NCI-H187 treated with DMSO at 0.1 percent for 48 hours (cell line): ENCODE measurements around the gene PIP5K1C.

ENCODE experiments used
- DNase-seq: peaks from one replicate; lab custom pipeline; 2025; lab: John Stamatoyannopoulos, UW

The PIP5K1C gene

DNA sequence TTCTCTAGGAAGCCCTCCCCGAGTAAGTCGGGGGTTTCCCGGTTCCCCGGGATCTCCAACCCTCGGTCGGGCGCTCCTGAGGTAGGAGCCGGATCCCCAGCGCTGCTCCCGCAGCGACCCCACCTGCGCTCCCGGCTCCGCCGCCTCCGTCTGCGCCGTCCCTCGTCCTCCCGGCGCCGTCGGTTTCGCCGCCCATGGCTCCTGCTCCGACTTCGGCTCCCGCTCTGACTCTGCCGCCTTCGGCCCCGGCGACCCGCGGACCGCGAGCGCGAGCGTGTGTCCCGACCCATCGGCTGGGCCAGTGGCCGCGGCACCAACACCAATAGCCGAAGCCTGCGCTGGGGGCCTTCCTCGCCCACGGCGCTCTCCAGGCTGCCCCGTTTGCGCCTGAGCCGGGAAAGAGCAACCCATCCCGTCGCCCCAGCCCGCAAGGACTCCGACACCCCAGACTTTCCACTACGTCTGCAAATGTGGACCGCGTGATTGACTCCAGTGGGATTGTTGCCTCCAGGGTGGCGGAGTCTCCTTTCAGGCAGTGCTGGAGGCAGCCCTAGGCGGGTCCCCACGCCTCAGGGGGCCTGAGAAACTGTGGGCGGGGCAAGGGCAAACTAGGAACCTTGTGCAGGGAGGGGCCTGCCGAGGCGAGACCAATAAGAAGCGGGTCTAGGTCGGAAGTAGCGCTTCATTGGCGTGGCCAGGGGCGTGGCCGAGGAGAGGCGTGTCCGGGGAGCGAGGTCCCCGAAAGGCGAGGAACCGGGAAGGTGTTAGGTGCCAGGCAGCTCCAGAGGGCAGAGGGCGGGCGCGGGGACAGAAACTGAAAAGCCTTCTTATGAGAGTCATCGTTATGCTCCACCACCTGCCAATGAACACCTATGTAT, 73.6 kb downstream of the PIP5K1C start, which contains the start of gene CACTIN:
Gene CACTIN (minus strand): TSS at position 318 of the 878 bp plus-strand sequence. CDS start 28 bp downstream, at position 290.
- peak; percentile 96 for DNase-seq

DNA sequence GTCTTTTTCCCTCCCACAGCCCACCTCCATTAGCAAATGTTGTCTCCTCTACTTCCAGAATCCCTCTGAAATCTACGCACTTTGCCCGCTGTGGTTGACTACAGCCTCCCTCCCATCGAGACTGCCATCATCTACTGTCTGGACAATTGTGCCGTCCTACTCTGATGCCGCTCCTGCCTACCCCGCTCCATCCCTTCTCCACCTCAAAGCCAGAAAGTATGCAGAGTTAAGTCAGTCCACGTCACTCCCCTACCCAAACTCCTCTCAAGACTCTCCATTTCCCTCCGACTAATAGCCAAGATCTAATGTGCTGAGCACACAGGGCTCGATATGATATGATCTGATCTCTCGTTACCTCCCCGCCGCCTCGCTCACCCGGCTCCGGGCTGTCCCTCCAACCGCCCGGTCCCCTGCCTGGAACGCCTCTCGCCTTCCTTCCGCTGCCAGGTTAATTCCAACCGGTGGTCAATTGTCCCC, 74.2 kb downstream of the PIP5K1C start:
- no peak for DNase-seq

DNA sequence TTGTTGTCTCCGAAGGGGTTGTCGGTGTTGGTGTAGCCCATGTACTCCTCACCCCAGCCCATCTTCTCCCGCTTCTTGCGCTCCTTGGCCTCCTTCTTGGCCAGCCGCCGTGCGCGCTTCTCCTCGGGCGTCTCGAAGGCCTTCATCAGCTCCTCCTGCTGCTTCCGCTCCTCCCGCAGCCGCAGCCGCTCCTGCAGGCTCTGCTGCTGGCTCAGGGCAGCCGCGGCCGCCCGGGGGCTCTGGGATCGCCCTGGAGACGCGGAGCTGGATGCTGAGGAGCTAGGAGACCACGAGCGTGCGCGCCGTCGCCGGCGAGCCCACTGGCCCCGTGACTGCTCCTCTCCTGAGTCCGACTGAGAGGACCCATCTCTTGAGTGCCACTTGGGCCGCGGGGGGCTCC, 76.6 kb downstream of the PIP5K1C start:
- no peak for DNase-seq

DNA sequence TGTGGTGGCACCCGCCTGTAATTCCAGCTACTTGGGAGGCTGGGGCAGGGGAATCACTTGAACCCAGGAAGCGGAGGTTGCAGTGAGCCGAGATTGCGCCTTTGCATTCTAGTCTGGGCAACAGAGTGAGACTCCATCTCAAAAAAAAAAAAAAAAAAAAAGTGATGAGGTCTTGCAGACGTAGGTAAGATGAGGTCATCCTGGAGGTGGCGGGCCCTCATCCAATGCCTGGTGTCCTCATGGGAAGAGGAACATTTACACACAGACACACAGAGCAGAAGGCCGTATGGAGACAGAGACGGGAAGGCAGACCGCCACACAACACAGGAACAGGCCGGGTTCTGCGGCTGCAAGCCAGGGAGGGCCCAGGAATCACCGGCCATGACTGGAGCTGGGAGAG, 78.0 kb downstream of the PIP5K1C start:
- no peak for DNase-seq

DNA sequence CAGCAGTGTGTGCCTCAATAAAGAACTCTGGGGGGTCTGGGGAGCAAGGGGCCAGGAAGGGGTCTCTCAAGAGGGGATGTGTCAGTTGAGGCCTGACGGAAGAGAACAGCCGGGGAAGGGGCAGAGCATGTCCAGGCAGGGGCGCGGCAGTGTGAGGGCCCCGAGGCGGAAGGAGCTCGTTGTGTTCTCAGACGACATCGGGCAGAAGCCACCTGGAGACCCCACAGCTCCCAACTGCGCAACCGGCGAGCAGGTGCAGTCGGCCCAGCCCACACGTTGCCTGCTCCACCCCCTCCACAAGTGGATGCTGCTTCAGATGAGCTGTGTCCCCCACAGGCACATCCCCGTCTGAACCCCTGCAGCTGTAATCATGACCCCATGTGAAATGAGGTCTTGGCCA, 78.6 kb downstream of the PIP5K1C start:
- DNase-seq = no peak

DNA sequence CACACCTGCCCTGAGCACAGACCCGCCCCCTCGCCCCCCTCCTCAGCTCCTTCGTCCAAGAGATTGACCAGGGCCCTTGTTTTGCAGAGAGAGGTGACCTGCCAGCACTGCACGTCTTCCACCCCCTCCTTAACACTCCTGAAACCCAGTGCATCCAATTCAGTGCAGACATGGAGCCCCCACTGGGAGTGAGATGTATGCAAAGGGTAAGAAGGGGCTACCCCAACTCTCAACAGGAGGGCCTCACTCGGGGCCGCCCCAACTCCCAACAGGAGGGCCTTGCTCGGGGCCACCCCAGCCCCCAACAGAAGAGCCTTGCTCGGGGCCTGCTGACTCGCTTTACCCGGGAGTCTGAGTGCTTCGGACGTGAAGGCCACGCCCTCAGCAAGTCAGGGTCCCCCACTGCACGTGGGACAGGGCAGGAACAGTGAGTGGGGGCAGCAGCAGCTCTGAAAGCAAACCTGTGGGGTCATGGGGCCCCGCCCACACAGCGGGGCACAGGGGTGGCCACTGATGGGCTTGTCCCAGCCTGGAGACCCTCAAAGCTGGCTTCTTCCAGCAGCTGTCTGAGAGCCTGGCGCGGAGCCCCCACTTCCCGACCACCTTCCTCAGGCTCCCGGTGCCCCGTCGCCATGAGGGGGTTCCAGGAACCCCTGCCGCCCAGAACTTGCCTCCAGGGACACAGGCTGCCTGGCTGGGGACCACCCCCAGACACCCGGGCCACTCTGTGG, 79.3 kb downstream of the PIP5K1C start:
- no peak for DNase-seq

DNA sequence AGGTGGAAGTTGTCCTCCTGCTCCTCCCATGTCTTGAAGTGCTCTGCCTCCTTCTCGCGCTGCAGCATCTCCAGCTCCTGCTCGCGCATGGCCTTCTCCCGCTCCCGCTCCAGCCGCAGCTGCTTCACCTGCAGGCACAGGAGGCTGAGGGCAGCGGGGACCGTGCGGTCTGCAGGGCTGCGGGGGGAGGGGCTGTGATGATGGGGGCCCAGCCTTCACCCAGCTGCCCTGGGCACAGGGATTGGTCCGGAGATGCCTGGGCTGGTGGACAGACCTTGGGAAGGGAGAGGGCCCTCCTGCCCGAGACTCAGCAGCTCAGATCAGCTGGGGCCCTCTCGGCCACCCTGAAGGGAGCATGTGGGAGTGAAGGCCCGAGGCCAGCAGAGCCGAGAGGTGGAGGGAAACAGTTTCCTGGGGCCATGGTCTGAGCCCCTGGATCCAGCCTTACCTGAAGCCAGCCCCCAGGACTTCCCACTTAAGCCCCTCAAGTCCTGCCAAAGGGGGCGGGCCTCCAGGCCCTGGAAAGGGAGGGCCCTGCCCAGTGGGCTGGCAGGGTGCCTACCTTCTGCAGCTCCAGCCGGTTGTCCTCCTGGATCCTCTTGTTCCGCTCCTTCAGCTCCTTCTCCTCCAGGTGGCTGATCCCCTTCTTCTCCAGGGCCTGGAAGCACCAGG, 80.0 kb downstream of the PIP5K1C start:
- DNase-seq = no peak

DNA sequence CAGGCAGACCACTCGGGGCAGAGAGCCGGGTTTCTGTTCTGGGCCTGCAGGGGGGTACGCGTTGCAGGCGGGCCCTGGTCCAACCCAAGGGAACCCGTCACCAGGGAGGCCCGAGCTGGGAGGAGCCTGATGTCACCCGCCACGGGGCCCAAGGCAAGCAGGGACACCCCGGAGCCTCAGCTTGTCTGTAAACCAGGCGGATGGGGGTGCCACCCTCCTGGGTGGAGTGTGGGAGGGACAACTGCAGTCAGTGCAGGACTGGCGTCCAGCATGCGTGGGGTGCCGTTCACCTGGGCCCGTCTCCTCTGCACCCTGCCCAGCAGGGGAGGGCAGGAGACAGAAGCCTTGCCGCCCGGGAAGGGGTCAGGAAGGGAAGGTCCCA, 80.6 kb downstream of the PIP5K1C start:
- no peak for DNase-seq

DNA sequence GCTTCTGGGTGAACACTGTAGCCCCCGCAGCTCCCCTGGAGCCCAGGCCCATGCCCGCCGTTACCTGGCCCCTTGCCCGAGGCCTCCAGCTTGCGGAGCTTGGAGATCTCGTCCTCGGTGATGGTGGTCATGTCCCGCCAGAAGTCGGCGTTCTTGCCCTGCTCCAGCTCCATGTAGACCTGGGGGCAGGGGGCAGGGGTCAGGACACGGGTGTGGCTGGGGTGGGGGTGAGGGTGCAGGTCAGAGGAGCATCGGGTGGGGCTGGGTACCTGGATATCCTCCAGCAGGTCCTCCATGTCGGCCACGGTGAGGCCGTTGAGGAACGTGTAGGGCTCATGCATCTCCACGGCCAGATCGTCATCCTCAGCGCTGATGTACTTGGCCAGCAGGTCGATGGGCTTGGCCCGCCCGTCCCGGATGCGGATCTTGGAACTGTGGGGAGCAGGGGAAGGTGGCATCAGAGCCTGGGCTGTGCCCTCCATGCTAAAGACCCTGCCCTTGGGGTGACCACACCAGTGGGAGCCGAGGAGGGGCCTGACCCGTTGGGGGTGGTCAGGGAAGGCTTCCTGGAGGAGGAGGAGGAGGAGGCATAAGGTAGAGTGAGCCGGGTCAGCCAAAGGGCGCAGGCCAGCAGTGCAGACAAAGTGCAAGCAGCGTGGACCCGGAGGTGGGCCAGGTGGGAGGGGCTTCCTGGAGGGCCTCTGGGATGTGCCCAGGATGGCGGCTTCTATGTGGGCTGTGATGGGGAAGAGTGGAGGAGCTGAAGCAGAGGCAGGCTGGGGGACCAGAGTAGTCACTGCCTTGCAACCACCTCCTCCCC, 81.2 kb downstream of the PIP5K1C start:
- no peak for DNase-seq

DNA sequence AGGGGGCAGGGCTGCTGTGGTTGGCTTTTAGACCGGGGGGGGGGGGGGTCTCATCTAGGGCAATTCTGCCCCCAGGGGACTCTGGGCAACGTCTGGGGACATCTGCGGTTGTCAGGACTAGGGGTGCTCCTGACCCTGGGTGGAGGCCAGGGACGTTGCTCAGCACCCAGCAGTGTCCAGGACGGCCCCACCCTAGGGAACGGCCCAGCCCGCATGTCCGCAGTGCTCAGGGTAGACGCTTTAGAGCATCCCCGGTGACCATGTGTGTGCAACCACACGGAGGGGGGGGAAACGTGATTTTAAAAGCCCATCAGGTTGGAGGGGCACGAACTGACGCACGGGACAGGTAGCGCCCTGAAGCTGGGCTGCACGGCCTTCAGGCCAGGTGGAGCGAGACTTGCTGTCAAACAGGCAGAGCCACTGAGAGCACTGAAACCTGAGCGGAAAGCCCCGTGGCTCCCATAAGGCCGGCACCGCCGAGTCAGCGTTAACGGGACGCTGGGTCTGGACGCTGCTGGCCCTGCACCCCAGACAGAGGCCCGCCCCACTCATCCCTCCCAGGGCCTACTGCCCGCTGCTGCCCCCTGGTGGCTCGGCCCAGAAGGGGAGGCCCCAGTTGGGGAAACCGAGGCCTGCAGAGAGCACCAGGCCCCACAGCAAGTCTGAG, 82.0 kb downstream of the PIP5K1C start:
- no peak for DNase-seq

DNA sequence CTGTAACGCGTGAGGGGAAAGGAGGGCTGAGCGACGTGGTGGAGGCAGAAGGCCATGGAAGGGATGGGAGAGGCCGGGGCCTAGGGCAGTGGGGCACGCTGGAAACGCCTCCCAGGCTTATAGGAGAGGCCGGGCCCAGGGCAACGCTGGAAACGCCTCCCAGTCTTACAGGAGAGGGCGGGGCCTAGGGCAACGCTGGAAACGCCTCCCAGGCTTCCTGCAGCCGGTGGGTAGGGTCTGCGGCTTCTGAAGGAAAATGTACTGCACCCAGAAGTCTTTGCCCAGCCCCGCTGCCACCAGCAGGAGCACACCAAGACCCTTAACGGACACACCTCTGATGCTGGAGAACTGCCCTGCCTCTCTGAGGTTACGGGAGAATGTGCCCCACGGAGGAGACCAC, 82.8 kb downstream of the PIP5K1C start:
- DNase-seq = no peak

DNA sequence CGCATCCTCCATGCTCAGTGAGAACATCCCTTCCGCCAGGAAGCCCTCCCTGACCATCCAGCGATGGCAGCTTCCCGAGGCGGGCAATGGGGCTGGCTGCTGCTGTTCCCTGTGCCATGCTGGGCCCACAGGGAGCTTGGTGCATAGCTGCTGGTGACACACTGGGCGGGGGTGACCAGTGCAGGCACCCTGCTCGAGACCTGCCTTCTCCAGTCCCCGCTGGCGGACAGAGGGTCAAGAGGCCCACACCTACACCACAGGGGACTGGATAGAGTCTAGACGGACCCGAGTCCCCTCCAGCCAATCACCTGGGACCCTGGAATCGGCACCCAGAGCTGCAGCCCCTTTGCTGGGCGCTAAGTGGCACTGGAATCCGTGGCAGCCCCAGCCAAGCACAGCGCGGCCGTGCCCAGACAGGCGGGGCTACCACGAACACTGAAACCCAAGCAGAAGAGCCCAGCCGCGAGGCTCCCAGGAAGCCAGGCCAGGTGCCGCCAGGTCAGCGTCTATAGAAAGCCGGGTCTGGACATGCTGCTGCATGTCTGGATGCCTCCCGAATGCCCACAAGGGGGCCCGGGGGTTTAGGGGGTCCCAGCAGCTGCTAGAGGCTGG, 84.6 kb downstream of the PIP5K1C start:
- no peak for DNase-seq

DNA sequence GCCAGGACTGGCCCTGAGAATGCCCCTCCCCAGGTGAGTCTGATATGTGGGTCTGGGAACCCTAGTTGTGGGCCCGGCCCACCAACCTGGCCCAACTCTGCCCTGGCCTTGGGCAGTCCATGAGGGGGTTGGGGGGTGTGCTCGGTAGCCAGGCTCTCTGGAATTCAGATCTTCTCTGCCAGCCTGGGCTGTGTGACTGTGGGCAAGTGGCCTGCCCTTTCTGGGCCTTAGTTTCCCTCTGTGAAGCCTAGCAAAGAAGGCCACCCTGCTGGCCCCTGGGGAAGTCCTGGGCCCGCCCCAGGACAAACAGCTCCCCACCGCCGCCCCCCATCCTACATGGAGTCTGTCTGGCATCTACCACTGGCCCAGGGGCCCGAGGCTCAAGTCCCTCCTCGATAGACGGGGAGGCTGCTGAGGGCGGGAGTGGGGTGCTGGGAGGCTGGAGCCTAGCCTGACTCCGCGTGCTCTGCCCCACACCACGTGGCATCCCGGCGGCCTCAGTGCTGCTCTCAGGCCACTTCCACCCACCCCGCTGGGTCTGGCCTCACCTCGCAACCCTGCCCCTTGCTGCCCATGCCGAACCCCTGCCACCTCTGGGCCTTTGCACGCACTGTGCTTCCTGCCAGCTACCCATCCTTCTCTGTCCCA, 85.3 kb downstream of the PIP5K1C start:
- no peak for DNase-seq

DNA sequence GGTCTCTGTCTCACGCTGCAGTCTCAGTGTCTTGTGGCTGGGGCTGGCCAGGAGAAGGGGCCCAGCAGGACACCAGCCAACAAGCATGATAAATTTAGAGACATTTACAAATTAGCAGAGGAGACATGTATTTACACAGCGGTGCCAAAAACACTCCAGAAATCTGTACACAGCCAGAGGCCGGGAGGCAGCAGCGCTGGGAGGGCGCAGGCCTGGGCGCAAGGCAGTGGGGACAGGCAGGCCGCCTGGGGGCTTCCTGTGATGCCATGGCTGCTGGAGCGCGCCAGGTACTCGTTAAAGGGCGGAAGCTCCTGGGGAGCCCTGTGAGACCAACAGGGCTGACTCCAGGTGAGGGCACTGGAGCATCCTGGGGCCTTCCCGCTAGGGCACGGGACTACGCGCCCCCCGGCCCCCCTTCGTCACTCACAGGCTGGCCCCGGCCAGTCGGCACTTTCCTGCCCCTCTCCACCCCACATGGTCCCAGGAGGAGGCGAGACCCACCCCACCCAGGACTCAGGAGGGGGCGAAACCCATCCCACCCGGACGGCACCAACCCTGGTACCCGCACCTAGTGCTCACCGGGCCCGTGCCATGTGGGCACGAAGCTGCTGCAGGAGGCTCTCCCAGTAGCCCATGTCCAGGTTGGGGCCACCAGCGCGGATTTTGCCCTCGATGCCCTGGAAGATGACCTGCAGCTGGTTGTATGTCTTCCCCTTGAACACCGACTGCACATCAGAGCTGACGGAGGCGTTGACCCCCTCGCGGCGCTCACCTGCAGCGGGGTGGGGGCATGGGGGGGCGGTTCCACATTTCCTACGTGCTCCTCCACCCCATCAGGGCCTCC, 86.2 kb downstream of the PIP5K1C start:
- DNase-seq = no peak

DNA sequence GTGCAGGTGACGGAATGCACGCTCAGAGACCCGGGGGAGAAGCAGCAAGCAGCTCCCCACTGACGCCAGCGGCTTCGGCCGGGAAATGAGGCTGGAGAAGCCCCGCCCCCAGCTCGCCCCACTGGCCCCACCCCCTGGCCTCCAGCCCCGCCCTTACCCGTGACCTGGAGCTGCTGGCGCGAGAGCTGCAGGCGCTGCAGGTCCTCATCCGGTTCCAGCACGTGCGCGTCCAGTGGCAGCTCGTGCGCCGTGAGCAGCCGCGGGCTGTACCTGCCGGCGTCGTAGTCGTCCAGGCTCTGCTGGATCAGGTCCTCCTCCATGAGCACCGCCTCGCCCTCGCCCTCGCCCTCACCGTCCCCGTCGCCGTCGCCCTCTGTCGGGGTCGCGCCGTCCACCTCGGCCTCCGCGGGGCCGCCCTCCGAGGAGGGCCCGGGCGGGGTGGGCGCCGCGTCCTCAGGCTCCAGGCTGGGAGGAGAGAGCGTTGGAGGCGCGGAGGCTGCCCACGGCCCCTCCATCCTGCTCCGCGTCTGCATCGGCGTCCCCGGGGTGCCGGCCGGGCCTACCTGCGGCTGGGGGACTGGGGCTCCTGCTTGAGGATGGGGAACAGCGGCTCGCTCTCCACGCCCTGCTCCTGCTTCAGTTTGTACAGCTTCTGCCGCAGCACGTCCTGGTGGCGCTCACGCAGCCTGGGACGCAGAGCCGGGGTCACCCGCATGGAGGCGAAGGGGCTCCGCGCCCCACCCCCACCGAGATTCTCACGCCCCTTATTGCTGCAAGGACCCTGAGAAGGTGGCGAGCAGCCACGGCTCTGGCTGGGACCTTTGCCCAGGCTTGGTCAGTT, 87.1 kb downstream of the PIP5K1C start:
- no peak for DNase-seq

DNA sequence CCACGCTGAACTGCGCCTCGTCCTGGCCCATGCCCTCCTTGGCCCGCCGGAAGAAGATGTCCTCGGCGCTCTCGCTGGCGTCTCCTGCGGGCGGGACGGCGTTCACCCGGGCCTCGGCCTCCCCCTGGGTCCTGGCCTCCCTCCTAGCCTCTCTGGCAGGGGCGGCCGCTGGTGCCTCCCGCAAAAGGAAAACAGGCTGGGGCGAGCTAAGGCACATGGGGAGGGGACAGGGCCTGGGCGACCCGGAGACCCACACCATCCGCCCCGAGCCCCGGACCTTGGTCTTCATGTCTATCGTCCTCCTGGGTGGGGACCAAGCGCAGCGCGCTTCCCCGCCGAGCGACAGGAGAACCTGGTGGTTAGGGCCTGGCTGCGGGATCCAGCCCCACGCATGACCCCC, 87.9 kb downstream of the PIP5K1C start:
- DNase-seq = no peak

DNA sequence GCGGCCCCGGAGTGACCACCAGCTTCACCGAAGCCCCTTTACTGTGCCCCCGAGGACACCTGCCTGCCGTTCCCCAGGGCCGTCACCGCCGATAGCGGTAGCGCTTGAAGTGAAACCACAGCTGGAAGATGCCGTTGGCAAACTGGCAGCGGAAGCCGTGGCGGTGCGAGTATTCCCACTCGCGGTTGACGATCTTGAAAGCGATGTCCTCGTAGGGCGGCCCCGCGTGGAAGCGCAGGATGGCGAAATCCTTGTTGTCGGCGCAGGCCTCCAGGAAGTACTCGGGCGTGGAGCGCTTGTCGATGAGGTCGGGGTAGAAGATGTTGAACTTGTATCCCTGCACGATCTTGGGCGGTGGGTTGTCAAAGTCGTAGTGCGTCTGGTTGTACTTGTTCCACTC, 88.4 kb downstream of the PIP5K1C start:
- DNase-seq = no peak
